ENCODE measurements around the gene KRT16. TPM values are rescaled to one million over a fixed set of nuclear protein-coding genes. Genes with fewer than 3 reads are reported as not detected.
"Not testable (repeated sequence)": the region's sequence is repeated elsewhere in the genome, so short reads cannot be mapped to it uniquely, and the experiment has no call there.

KRT16 gene
- total RNA-seq, 2 donors from 2014 or later: not detected

DNA sequence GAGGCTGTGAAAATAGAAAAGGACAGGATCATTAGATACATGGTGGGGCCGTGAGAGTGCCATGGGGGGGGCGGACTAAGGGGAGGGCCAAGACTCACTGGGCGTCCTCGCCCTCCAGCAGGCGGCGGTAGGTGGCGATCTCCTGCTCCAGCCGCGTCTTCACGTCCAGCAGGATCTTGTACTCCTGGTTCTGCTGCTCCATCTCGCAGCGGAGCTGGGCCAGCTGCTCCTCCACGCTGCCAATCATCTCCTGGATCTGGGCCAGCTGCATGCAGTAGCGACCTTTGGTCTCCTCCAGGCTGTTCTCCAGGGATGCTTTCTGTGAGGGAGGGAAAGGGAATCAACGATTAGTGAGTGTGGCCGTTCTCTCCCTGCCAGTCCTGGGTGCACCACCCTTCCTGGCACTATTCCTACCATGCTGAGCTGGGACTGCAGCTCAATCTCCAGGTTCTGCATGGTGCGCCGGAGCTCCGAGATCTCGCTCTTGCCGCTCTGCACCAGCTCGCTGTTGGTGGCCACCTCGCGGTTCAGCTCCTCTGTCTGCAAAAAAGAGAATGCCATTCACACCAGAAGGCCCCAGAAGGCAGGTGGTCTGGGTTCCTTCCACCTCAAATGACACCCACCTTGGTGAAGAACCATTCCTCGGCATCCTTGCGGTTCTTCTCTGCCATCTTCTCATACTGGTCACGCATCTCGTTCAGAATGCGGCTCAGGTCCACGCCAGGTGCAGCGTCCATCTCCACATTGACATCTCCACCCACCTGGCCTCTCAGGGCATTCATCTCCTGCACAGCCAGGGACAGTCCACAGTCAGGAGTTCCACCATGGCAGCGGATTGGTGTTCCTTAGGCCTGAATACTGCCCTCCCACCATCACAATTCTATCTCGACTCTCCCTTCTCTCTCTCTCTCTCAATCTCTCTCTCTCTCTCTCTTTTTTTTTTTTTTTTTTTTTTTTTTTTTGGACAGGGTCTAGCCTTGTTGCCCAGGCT lies 29.1 kb downstream of the KRT16 start:
- peaks cover 14 to 27% of the 10 kb centered on the region in 2 donors for H3K27me3 Mint-ChIP-seq

DNA sequence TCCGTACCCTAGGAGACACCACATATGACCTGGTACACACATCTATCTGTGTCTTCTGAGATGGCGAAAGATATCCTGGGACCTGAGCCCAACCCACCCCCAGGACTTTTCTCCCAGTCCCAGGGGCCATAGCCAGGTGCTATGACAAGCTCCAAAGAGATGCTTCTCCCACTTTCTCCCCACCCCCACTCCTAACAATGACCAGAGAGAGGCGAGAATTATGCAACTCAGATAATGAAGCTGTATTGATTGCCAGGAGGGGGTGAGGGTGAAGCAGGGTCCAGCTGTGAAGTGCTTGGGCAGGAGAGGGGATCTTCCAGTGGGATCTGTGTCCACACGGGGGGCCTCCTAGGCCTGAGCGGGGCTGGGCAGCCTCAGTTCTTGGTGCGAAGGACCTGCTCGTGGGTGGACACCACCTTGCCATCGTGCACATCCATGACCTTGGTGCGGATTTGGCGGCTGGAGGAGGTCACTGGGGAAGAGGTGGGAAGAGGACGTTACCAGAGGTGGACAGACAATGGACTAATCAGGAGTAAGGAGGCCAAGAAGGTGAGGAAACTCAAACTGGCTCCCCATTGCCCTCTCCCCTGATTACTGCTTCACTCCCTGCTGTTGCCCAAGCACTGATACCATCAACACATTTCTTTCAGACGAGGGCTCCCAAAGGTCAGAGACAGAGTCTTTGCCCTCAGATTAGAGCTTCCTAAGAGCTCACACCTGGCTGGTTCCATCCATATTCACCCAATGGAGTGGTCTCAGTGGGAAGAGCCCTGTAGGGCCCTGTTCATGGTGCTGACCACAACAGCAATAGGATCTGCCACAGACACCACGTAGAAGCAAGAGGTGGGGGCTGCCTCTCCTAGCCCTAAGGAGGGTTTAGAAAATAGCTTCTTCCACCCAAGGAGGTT lies 30.3 kb downstream of the KRT16 start:
- not testable (repeated sequence) for H3K4me3 Mint-ChIP-seq; H3K9me3 Mint-ChIP-seq; DNase-seq (ENCODE audit: low spot score); H3K4me1 Mint-ChIP-seq (ENCODE audit: low read depth in 2 of 2); ATAC-seq; H3K36me3 Mint-ChIP-seq; H3K27ac Mint-ChIP-seq
- H3K27me3 Mint-ChIP-seq: peaks cover 20 to 30% of the 10 kb centered on the region in 2 donors

More for the DNA sequence above, 29.1 kb downstream of the KRT16 start:
- Mint-ChIP-seq H3K4me1 (ENCODE audit: low read depth in 2 of 2) (no peaks in the 10 kb centered on the region), H3K4me3 (no peak overlapping the region), H3K36me3 (no peaks in the 10 kb centered on the region), H3K27ac (no peak overlapping the region), H3K9me3 (no peaks in the 10 kb centered on the region)
- no peak for ATAC-seq
- no peak for DNase-seq (ENCODE audit: low spot score)

DNA sequence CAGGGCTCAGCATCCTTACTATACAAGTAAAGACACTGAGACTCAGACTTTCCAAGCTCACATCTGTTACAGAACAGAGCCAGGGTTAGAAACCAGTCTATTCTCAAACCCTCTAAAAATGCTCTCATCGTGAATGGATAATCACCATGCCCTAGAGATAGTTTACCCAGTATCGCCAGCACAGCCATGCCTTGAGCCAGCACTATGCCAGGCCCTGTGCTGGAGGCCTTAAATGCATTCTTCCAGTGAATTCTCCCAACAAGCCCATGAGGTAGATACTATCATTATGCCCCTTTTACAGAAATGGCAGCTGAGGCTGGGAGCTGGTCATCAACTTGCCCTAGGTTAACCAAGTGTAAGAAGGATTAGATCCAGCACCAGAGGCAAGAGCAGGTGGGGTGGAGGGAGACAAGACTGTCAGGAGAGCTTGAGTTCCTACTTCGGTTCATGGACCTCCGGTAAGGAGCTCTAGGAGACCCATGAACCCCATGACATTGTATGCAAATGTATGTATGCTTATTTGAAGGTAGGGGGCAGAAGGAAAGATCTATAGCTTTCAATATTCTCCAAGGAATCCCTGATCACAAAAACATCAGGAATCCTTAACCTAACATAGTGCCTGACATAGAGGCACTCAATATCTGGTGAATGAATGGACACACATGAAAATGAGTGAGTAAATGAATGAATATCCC lies 31.1 kb downstream of the KRT16 start:
- H3K4me1 Mint-ChIP-seq (ENCODE audit: low read depth in 2 of 2): no peaks in the 10 kb centered on the region
- no peak overlapping the region for H3K4me3 Mint-ChIP-seq
- H3K27ac Mint-ChIP-seq: peak overlapping the region in 1 of 2 donors; percentile 16
- ATAC-seq: no peak
- peaks cover 24 to 36% of the 10 kb centered on the region in 2 donors for H3K27me3 Mint-ChIP-seq
- H3K36me3 Mint-ChIP-seq: no peaks in the 10 kb centered on the region
- H3K9me3 Mint-ChIP-seq: no peaks in the 10 kb centered on the region
- no peak for DNase-seq (ENCODE audit: low spot score)

DNA sequence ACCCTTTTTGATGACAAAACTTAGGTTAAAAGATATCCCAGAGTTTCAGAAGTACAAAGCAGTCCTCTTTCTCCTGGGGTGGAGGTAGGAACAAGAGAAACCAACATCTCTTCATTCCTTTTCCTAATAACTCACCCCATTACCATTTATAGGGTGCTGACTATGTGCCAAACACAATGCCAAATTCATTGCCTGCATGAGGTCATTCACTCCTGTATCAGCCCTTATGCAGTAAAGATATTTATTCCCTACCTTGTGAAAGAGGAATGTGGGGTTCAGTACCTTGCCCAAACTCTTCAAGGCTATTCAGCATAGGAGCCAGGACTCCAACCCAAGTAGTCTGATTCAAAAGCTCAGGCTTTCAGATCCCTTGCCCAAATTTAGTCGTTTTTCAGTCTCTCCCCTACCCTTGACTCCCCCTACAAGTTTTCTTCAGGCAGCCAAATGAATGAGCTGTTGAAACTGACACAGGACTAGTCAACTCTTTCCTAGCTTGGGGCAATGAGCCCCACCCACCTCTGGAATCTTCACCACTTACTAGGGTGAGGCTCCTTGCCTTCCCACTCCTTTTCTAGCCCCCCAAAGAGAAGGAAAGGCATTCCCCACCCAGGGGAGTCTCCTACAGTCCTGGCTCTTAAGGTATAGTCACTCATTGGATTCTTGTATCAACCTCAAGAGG lies 31.7 kb downstream of the KRT16 start:
- Mint-ChIP-seq H3K9me3 (no peaks in the 10 kb centered on the region), H3K27me3 (peaks cover 24 to 38% of the 10 kb centered on the region in 2 donors), H3K4me3 (no peak overlapping the region), H3K27ac (peak overlapping the region in 1 of 2 donors; percentile 16), H3K4me1 (ENCODE audit: low read depth in 2 of 2) (no peaks in the 10 kb centered on the region), H3K36me3 (no peaks in the 10 kb centered on the region)
- ATAC-seq (no peak), DNase-seq (ENCODE audit: low spot score) (no peak)

DNA sequence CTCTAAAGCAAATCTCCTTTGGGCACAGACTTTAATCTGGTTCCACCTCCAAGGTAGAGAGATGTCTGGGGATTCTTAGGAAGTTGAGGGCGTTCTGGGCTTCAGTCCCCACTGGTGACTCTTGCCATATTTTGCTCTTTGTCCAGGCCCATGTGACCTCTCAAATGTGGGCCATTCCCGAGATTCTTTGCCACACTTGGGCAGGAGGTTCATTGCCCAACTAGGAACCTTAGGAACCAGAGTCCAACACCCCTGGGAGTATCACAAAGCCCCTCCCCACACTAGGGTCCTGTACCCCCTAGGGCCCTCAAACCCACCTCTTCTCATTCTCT lies 32.4 kb downstream of the KRT16 start:
- Mint-ChIP-seq H3K4me1 (ENCODE audit: low read depth in 2 of 2) (no peaks in the 10 kb centered on the region), H3K4me3 (no peak overlapping the region)

DNA sequence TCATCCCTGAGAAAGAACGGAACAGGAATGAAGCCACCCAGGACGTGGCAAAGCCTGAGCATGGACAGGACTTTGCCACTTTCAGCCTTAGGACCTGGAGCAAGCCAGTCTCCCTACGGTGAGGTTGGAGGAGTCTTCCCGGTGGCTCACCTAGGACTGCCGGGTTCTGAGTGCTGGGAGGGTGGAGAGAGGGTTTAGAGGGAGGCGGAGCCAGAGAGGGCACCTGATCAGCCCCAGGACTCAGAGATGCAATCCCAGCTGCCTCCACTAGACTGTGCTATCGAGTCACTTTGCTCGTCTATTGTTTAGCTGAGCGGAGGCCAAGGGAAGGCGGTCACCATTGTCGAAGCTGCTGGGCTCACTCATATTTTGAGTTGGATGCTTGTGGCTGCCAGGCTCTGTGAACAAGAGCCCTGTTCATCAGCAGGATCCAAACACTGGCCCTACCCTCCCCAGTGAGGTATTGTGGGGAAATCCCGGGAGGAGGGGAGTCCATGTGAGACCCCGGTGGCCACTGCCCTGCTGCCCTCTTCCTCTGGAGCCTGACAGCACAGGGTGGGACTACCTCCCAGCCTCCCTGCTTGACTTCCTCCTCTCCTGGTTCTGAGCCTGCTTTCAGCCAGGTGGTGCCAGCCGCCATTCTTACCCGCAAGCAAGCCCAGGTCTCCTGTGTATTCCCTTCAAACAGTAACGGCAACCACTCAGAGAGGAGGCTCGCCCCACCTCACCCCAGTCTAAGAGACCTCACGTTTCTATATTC lies 32.9 kb downstream of the KRT16 start:
- no peak overlapping the region for H3K4me3 Mint-ChIP-seq
- no peaks in the 10 kb centered on the region for H3K9me3 Mint-ChIP-seq
- no peaks in the 10 kb centered on the region for H3K36me3 Mint-ChIP-seq
- peaks cover 24 to 38% of the 10 kb centered on the region in 2 donors for H3K27me3 Mint-ChIP-seq
- ATAC-seq (peak; percentile 79 to 84), DNase-seq (ENCODE audit: low spot score) (peak; percentile 67)
- H3K4me1 Mint-ChIP-seq (ENCODE audit: low read depth in 2 of 2): no peaks in the 10 kb centered on the region
- no peak overlapping the region for H3K27ac Mint-ChIP-seq

More for the DNA sequence above, 32.4 kb downstream of the KRT16 start:
- Mint-ChIP-seq H3K36me3 (no peaks in the 10 kb centered on the region), H3K27ac (no peak overlapping the region), H3K9me3 (no peaks in the 10 kb centered on the region), H3K27me3 (peaks cover 24 to 38% of the 10 kb centered on the region in 2 donors)
- ATAC-seq: no peak
- DNase-seq (ENCODE audit: low spot score): no peak

DNA sequence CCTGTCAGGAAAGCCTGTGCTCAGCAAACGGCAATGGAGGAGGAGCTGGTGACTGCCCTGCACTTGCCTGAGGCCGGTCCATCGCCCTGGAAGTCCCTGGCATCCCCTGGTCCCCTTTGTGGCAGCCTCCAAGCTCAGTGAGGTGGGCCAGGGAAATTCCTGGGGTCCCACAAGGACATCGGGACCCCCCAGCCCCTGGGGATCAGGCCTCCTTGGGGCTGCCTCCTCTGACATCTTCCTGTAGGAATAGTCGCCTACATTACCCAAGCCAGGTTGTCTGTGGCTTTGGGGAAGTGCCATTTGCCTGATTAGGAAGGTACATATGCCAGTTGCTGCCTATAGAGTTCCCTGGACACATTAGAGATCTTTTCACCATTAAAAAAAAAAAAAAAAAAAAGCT lies 33.6 kb downstream of the KRT16 start:
- ATAC-seq (no peak), DNase-seq (ENCODE audit: low spot score) (no peak)
- Mint-ChIP-seq H3K4me1 (ENCODE audit: low read depth in 2 of 2) (no peaks in the 10 kb centered on the region), H3K4me3 (no peak overlapping the region), H3K36me3 (no peaks in the 10 kb centered on the region), H3K27me3 (peaks cover 24 to 38% of the 10 kb centered on the region in 2 donors), H3K9me3 (no peaks in the 10 kb centered on the region), H3K27ac (no peak overlapping the region)

DNA sequence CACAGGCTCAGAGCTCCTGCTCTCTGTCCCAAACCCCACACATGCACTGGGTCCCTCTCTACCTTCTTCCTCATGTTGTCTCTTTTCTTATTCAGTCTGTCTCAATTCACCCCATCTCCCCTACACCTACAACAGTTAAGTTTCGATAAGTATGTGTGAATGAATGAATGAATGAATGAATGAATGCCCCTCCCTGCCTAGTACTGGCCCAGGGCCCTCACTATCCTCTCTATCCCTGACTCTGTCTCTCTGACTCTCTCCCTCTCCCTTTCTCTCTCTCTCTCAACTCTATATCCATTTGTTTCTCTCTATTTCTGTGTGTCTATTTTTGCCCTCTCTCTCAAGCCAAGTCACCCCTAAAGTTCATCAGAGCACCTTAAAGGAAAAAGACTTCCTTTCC lies 34.0 kb downstream of the KRT16 start:
- peaks cover 27 to 38% of the 10 kb centered on the region in 2 donors for H3K27me3 Mint-ChIP-seq
- ATAC-seq (no peak), DNase-seq (ENCODE audit: low spot score) (no peak)
- H3K4me1 Mint-ChIP-seq (ENCODE audit: low read depth in 2 of 2): no peaks in the 10 kb centered on the region
- H3K36me3 Mint-ChIP-seq: no peaks in the 10 kb centered on the region
- no peak overlapping the region for H3K27ac Mint-ChIP-seq
- no peaks in the 10 kb centered on the region for H3K9me3 Mint-ChIP-seq
- no peak overlapping the region for H3K4me3 Mint-ChIP-seq

DNA sequence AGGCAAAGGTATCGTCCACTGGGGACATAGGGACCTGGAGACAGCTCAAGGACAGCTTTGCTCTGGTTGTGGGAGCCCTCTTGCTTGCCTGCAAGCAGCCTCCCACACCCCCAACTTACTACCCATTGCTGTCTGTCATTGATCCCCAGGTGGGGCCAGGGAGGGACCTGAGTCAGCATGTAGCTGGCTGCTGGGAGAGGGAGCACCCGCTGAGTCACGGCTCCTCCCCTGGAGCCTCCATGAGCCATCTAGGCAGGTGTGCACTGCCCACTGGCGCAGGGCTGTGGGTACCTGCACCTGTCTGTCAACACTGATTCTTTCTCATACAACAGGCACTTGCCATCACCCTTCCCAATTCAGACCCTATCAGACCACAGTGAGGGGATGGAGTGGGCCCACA lies 35.8 kb downstream of the KRT16 start:
- H3K4me1 Mint-ChIP-seq (ENCODE audit: low read depth in 2 of 2); H3K27ac Mint-ChIP-seq; H3K36me3 Mint-ChIP-seq; ATAC-seq; H3K9me3 Mint-ChIP-seq; H3K4me3 Mint-ChIP-seq; DNase-seq (ENCODE audit: low spot score): not testable (repeated sequence)
- peaks cover 29 to 40% of the 10 kb centered on the region in 2 donors for H3K27me3 Mint-ChIP-seq

DNA sequence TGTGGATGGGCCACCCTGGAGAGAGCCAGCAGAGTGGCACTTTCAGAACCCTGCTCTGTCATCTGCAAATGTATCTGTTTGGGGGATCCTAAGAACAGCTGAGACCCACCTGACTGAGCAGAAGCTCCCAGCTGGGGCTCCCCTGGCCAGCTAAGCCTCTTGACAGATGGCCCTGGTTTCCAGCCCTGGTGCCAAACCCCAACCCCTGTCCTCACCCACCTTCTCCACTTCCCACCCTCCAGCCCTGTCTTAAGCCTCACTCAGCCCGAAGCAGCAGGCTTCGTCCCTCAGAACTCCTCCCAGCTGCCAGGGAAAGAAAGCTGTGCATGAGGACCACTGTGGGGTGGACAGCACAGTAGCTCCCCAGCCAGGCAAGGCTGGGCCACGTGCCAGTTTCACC lies 37.2 kb downstream of the KRT16 start:
- Mint-ChIP-seq H3K27ac (no peak overlapping the region), H3K27me3 (peaks cover 33 to 37% of the 10 kb centered on the region in 2 donors), H3K9me3 (no peaks in the 10 kb centered on the region), H3K4me3 (no peak overlapping the region), H3K36me3 (no peaks in the 10 kb centered on the region), H3K4me1 (ENCODE audit: low read depth in 2 of 2) (no peaks in the 10 kb centered on the region)
- DNase-seq (ENCODE audit: low spot score): no peak
- no peak for ATAC-seq

DNA sequence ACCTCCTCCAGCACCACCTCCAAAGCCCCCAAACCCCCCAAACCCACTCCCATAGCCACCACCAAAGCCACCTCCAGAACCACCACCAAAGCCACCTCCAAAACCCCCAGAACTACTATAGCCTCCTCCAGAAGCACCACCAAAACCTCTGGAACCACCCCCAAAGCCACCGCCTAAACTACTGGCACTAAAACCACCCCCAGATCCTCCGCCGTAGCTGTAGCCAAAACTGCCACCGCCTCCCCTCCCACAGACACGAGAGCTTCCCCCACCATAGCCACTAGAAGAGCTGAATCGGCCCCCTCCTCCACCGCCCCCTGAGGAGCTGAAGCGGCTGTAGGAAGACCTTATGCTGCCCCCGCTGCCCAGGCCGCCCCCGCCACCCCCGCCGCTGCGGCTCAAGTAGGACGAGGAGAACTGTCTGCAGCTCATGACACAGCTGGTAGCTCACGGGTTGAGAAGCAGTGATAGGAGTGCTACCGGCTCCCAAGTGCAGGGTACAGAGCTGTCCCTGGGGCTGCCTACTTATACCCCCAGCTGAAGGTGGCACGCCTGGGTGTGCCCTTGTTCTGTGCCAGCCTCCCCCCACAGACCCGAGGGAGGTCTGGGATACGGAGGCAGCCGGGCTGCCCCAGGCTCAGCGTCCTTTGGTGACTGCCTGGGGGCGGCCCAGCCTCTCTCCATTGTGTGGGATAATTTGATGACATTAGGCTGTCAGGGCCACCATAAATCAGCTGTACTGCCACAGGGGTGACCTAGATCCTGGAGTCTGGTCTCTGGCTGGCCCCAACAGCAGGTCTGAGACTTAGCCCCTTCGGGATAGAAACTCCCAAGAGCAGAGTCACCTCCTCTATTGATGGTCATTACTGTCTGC lies 40.8 kb downstream of the KRT16 start, which contains the start of gene KRT9:
Gene KRT9, minus strand, starts transcription at position 499 of the 874 bp plus-strand sequence. Its CDS starts 67 bp downstream, at position 432.
- H3K27ac Mint-ChIP-seq: no peak within 1 kb of the TSS
- ATAC-seq (no peak), DNase-seq (ENCODE audit: low spot score) (no peak)

More for the DNA sequence above, 40.8 kb downstream of the KRT16 start, which contains the start of gene KRT9:
- Mint-ChIP-seq H3K27me3 (peaks cover 18 to 24% of the 10 kb centered on the region in 2 donors), H3K4me3 (no peak within 1 kb of the TSS), H3K9me3 (peaks cover 6% of the 10 kb centered on the region), H3K4me1 (ENCODE audit: low read depth in 2 of 2) (peaks cover 0 to 10% of the 10 kb centered on the region in 2 donors), H3K36me3 (no peaks in the 10 kb centered on the region)

All from natural killer cell treated with Interleukin-12 subunit alpha and Interleukin-12 subunit beta and Interleukin-15 and Interleukin-18, amount 100 ng/mL, for 72 hours (primary cell).